ENCODE measurements around the gene PPP1R37.
A peak's percentile ranks its signal among the peaks of the same experiment; 100 is the strongest.

The PPP1R37 gene

DNA sequence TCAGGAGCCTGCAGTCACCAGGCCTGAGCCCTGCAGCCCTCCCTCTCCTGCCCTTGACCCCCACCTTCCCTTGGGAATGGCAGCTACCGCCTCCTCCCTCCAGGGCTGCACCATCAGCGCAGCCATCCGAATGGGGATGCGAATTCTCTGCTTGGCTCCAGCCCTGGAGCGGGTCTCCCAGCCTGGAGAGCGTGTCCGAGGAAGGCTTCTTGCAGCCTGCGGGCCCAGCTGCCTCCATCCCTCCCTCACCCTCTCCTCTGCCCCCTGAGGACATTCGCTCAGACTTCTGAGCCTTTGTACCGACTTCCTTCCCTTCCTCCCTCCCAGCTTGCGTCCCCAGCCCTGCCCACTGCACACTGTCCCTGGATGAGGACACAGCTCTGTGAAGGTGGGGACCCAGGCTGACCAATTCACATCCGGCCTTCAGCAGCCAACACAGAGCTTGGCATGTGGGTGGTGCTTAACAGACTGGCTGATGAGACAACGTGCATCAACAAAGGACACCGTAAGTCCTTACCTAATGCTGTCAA lies 73.8 kb downstream of the PPP1R37 start:
- Histone ChIP-seq H3K27ac (ENCODE audit: extremely low read depth, low read depth, low read length) (0 out of 2 replicates have a peak overlapping the region, but pooled peaks have one; percentile 37), H3K36me3 (ENCODE audit: control insufficient read depth in 2 of 2, insufficient read depth in 1 of 2, low read length in 2 of 2) (no peaks in the 10 kb centered on the region), H3K9me3 (ENCODE audit: control insufficient read depth, insufficient read depth, low read depth, low read length) (no peaks in the 10 kb centered on the region), H3K4me1 (ENCODE audit: control insufficient read depth, insufficient read depth, low read length) (no peaks in the 10 kb centered on the region; the same call in 1 of the 2 replicates), H3K4me3 (ENCODE audit: low read depth, low read length) (no peak overlapping the region)
- ChIA-PET CTCF (interaction anchor here (0.7 to 1.3 kb wide), 4 partner anchors 12 to 172 kb away, joined by 3 to 5 read pairs (median 4); no protein-coding TSS in a partner anchor), POLR2A (interaction anchor here (0.5 to 2.3 kb wide), 3 partner anchors 11 to 1007 kb away, joined by 5 to 6 read pairs (median 5); partner anchors contain the start of genes BLOC1S3, CLASRP and TRAPPC6A)
- TF ChIP-seq ZSCAN16 (tag by site-specific recombination; IDR thresholded peaks at IDR 0.05): no peak
- TF ChIP-seq, protein P1, sequence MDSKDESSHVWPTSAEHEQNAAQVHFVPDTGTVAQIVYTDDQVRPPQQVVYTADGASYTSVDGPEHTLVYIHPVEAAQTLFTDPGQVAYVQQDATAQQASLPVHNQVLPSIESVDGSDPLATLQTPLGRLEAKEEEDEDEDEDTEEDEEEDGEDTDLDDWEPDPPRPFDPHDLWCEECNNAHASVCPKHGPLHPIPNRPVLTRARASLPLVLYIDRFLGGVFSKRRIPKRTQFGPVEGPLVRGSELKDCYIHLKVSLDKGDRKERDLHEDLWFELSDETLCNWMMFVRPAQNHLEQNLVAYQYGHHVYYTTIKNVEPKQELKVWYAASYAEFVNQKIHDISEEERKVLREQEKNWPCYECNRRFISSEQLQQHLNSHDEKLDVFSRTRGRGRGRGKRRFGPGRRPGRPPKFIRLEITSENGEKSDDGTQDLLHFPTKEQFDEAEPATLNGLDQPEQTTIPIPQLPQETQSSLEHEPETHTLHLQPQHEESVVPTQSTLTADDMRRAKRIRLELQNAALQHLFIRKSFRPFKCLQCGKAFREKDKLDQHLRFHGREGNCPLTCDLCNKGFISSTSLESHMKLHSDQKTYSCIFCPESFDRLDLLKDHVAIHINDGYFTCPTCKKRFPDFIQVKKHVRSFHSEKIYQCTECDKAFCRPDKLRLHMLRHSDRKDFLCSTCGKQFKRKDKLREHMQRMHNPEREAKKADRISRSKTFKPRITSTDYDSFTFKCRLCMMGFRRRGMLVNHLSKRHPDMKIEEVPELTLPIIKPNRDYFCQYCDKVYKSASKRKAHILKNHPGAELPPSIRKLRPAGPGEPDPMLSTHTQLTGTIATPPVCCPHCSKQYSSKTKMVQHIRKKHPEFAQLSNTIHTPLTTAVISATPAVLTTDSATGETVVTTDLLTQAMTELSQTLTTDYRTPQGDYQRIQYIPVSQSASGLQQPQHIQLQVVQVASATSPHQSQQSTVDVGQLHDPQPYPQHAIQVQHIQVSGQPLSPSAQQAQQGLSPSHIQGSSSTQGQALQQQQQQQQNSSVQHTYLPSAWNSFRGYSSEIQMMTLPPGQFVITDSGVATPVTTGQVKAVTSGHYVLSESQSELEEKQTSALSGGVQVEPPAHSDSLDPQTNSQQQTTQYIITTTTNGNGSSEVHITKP (tag by site-specific recombination; IDR thresholded peaks at IDR 0.05): peak; percentile 53
- TF ChIP-seq, protein P2, sequence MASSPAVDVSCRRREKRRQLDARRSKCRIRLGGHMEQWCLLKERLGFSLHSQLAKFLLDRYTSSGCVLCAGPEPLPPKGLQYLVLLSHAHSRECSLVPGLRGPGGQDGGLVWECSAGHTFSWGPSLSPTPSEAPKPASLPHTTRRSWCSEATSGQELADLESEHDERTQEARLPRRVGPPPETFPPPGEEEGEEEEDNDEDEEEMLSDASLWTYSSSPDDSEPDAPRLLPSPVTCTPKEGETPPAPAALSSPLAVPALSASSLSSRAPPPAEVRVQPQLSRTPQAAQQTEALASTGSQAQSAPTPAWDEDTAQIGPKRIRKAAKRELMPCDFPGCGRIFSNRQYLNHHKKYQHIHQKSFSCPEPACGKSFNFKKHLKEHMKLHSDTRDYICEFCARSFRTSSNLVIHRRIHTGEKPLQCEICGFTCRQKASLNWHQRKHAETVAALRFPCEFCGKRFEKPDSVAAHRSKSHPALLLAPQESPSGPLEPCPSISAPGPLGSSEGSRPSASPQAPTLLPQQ (tag by site-specific recombination; IDR thresholded peaks at IDR 0.05): 0 out of 2 replicates have a peak, but pooled peaks have one; percentile 35

DNA sequence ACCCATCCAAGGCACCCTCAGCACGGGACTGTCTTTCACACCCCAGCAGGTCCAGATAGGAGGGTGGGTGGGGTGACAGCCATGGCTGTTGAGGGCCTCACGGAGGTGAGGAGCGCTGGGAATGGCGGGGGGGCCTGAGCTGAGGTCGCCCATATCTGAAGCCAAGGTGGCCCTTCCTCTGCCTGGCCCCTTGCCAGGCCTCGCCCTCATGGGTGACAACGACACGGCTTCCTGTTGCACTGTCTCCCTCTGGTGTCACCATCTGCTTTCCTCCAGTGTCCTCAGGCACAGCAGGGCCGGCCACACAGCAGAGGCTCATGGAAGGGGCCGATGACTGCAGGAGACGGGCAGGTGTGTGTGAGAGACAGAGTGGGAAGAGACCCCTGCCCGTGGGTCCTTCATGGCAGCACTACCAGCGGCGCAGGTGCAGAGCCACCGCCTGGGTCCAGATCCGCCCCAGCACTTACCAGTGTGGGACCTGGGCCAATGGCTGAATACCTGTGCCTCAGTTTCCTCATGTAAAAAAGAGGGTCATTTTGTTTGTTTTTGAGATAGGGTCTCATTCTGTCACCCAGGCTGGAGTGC lies 75.9 kb downstream of the PPP1R37 start:
- Histone ChIP-seq H3K4me3 (ENCODE audit: low read depth, low read length) (no peak overlapping the region), H3K27ac (ENCODE audit: extremely low read depth, low read depth, low read length) (no peak overlapping the region), H3K4me1 (ENCODE audit: control insufficient read depth, insufficient read depth, low read length) (no peaks in the 10 kb centered on the region; the same call in 1 of the 2 replicates), H3K36me3 (ENCODE audit: control insufficient read depth in 2 of 2, insufficient read depth in 1 of 2, low read length in 2 of 2) (no peaks in the 10 kb centered on the region), H3K9me3 (ENCODE audit: control insufficient read depth, insufficient read depth, low read depth, low read length) (no peaks in the 10 kb centered on the region)
- POLR2A ChIA-PET: interaction anchor here (1.0 to 2.3 kb wide), 2 partner anchors 10 to 130 kb away, joined by 3 to 5 read pairs; partner anchors contain the start of genes BLOC1S3, CLASRP and TRAPPC6A
- TF ChIP-seq ZNF544 (tag by site-specific recombination; IDR thresholded peaks at IDR 0.05): no peak
- TF ChIP-seq, protein P3, sequence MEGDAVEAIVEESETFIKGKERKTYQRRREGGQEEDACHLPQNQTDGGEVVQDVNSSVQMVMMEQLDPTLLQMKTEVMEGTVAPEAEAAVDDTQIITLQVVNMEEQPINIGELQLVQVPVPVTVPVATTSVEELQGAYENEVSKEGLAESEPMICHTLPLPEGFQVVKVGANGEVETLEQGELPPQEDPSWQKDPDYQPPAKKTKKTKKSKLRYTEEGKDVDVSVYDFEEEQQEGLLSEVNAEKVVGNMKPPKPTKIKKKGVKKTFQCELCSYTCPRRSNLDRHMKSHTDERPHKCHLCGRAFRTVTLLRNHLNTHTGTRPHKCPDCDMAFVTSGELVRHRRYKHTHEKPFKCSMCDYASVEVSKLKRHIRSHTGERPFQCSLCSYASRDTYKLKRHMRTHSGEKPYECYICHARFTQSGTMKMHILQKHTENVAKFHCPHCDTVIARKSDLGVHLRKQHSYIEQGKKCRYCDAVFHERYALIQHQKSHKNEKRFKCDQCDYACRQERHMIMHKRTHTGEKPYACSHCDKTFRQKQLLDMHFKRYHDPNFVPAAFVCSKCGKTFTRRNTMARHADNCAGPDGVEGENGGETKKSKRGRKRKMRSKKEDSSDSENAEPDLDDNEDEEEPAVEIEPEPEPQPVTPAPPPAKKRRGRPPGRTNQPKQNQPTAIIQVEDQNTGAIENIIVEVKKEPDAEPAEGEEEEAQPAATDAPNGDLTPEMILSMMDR (tag by site-specific recombination; IDR thresholded peaks at IDR 0.05): 0 out of 2 replicates have a peak, but pooled peaks have one; percentile 19
- TF ChIP-seq, protein P4, sequence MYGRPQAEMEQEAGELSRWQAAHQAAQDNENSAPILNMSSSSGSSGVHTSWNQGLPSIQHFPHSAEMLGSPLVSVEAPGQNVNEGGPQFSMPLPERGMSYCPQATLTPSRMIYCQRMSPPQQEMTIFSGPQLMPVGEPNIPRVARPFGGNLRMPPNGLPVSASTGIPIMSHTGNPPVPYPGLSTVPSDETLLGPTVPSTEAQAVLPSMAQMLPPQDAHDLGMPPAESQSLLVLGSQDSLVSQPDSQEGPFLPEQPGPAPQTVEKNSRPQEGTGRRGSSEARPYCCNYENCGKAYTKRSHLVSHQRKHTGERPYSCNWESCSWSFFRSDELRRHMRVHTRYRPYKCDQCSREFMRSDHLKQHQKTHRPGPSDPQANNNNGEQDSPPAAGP (tag by site-specific recombination; IDR thresholded peaks at IDR 0.05): peak; percentile 24; the same call in 1 of the 2 replicates
- CTCF ChIA-PET: interaction anchor here (0.6 kb wide), 1 partner anchor 9 kb away, joined by 3 read pairs; no protein-coding TSS in a partner anchor

DNA sequence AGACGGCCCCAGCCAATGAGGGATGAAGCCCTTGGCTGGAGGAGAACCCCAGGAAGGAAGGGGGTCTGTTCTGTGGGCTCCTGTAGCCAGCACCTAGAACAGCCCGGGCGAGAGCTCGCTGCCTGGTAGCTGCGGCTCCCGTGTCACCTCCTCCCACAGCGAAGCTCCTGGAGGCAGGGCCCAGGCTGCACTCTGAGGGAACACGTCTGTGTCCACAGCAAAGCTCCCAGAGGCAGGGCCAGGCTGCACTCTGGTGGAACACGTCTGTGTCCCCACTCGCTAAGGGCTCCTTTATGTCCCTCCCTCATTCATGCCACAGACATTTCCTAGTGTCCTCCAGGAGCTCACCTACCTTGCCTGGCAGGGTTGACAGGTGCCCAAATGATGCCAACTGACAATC lies 76.6 kb downstream of the PPP1R37 start:
- Histone ChIP-seq H3K36me3 (ENCODE audit: control insufficient read depth in 2 of 2, insufficient read depth in 1 of 2, low read length in 2 of 2) (no peaks in the 10 kb centered on the region), H3K4me1 (ENCODE audit: control insufficient read depth, insufficient read depth, low read length) (no peaks in the 10 kb centered on the region; the same call in 1 of the 2 replicates), H3K9me3 (ENCODE audit: control insufficient read depth, insufficient read depth, low read depth, low read length) (no peaks in the 10 kb centered on the region), H3K27ac (ENCODE audit: extremely low read depth, low read depth, low read length) (no peak overlapping the region), H3K4me3 (ENCODE audit: low read depth, low read length) (no peak overlapping the region)
- POLR2A ChIA-PET: no interaction called here
- CTCF ChIA-PET: interaction anchor here (0.5 to 0.6 kb wide), 3 partner anchors 10 to 130 kb away, joined by 3 to 5 read pairs (median 3); no protein-coding TSS in a partner anchor
- TF ChIP-seq, protein P5, sequence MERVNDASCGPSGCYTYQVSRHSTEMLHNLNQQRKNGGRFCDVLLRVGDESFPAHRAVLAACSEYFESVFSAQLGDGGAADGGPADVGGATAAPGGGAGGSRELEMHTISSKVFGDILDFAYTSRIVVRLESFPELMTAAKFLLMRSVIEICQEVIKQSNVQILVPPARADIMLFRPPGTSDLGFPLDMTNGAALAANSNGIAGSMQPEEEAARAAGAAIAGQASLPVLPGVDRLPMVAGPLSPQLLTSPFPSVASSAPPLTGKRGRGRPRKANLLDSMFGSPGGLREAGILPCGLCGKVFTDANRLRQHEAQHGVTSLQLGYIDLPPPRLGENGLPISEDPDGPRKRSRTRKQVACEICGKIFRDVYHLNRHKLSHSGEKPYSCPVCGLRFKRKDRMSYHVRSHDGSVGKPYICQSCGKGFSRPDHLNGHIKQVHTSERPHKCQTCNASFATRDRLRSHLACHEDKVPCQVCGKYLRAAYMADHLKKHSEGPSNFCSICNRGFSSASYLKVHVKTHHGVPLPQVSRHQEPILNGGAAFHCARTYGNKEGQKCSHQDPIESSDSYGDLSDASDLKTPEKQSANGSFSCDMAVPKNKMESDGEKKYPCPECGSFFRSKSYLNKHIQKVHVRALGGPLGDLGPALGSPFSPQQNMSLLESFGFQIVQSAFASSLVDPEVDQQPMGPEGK (tag by site-specific recombination; IDR thresholded peaks at IDR 0.05): no peak
- TF ChIP-seq ZNF404 (tag by site-specific recombination; IDR thresholded peaks at IDR 0.05) (no peak), ZNF248 (tag by site-specific recombination; IDR thresholded peaks at IDR 0.05) (no peak), ZNF677 (tag by site-specific recombination; IDR thresholded peaks at IDR 0.05) (no peak), ZNF791 (tag by site-specific recombination; IDR thresholded peaks at IDR 0.05) (no peak), ZNF621 (tag by site-specific recombination; IDR thresholded peaks at IDR 0.05) (no peak)

All from HEK293 (cell line).